Heart left ventricle (tissue), 16 donors: ENCODE data around the gene SAPCD1. TPM values are rescaled to one million over a fixed set of nuclear protein-coding genes. Genes with fewer than 3 reads are reported as not detected.

Experiments used
- ATAC-seq, 4 donors: fragments of 200-7000 bp; cut with Tn5 transposase; one replicate each; pipeline ENCODE4 v1.9.1; 2020 to 2022; ENCODE audit warnings: moderate library complexity in 4 of 4, mild to moderate bottlenecking in 3 of 4, moderate number of reproducible peaks in 1 of 4
- DNase-seq, 5 donors: peaks; one replicate each; pipeline ENCODE4 v3.0.0-alpha.2; 2020
- H3K27ac ChIP-seq, 12 donors: fragments of 200-600 bp; sonication (generic) in 4 of 12; one replicate each; pipeline versions ENCODE4 v1.5.0 to v1.8.0; 2016 to 2022; ENCODE audit warnings: mild to moderate bottlenecking in 2 of 12
- H3K27me3 ChIP-seq, 9 donors: fragments of 200-600 bp; sonication (generic) in 2 of 9; one replicate each; pipeline versions ENCODE4 v1.5.1 to v1.8.0; 2016 to 2022; ENCODE audit warnings: mild to moderate bottlenecking in 3 of 9
- H3K36me3 ChIP-seq, 9 donors: fragments of 200-600 bp; sonication (generic) in 2 of 9; one replicate each; pipeline versions ENCODE4 v1.5.0 to v1.8.0; 2018 to 2022; ENCODE audit warnings: mild to moderate bottlenecking in 2 of 9
- H3K4me1 ChIP-seq, 12 donors: fragments of 200-600 bp; sonication (generic) in 4 of 12; one replicate each; pipeline versions ENCODE4 v1.5.0 to v1.8.0; 2016 to 2022; ENCODE audit warnings: mild to moderate bottlenecking in 3 of 12
- H3K4me3 ChIP-seq, 12 donors: fragments of 200-600 bp; sonication (generic) in 4 of 12; one replicate each; pipeline versions ENCODE4 v1.5.0 to v1.8.0; 2017 to 2022; ENCODE audit warnings: mild to moderate bottlenecking in 9 of 12, moderate library complexity in 4 of 12
- H3K9me3 ChIP-seq, 12 donors: fragments of 200-600 bp; sonication (generic) in 4 of 12; one replicate each; pipeline versions ENCODE4 v1.5.0 to v1.8.0; 2016 to 2022; ENCODE audit warnings: mild to moderate bottlenecking in 1 of 12
- CTCF ChIP-seq, 12 donors: fragments of 200-600 bp; sonication (generic) in 4 of 12; IDR thresholded peaks; one replicate each; pipeline versions ENCODE4 v1.5.0 to v1.8.0; 2018 to 2022; ENCODE audit warnings: antibody characterized with exemption in 12 of 12, mild to moderate bottlenecking in 5 of 12
- POLR2A ChIP-seq, 2 donors: fragments of 450-650 bp; IDR thresholded peaks; one replicate each; pipeline ENCODE4 v1.6.1; 2017; ENCODE audit warnings: antibody characterized with exemption in 2 of 2, mild to moderate bottlenecking in 2 of 2, moderate library complexity in 2 of 2
- WGBS, 4 donors: extraction: QIAGEN DNeasy Blood & Tissue Kit in 2 of 4; methylation state at CpG; one replicate each; pipeline versions ENCODE4 v1.1.5 to v1.1.7; 2013 to 2018; 5-methylcytosine and 5-hydroxymethylcytosine counted together
- intact Hi-C, 10 donors: fragments of 100-400 bp; cut with DNase I; formaldehyde crosslinking; loops; one replicate each; pipeline versions ENCODE4 v1.11.1 to v1.14.2; 2022
- polyA plus RNA-seq, 2 donors: library from polyadenylated mRNA; stranded (reverse); fragments of 200-250 nt; gene quantifications; one replicate each; pipeline ENCODE4 v1.2.3, GENCODE V29; 2013
- total RNA-seq, 9 donors: library from RNA; depleted of rRNA in 2 of 9; stranded (reverse); fragments of >200 nt in 2 of 9; fragmentation: NEBNext Ultra II Directional in 3 of 9; extraction: Animal tissue kit (Norgen Biotek cat#: 25700) in 3 of 9; gene quantifications; one replicate each; pipeline versions ENCODE4 v1.1.0 to v1.2.4, GENCODE V29; 2016 to 2023
- donor health status: ischemic (EF 13 %, LVEDD 7.1; RV severe dilation, severe dysfunction).
- donor health status: healthy with polysubstance abuse.
- donor health status: DM: no; HTN: yes; CAD: no.
- donor health status: DM: no; HTN: no; CAD: no.
- donor health status: ischemic (EF 25% LVEDD 6.9; RV normal size, moderate dysfunction).
- donor health status: ischemic (EF 25% LVEDD 5.7; RV mildly dilated, moderate dysfunction).
- donor health status: healthy.
- donor health status: DM: yes; HTN: yes; CAD: no.
- donor health status: ischemic (EF 35%, LVEDD 5.7; RV mildly dilated, moderate dysfunction).
- donor health status: nonischemic (EF 11% LVEDD 7.7; RV severe dilation, severe dysfunction).
- donor health status: DM: yes; HTN: yes; CAD: no.
- donor health status: PGD.
- donor health status: ischemic (EF 29% LVEDD 5.4; RV normal size, mild dysfunction).
- donor health status: nonischemic (EF 23%, LVEDD 6.1; RV moderate dilation, normal function).

Gene SAPCD1
- total and polyA plus RNA-seq, 11 donors, result 0.35 to 1.5 (median 0.73) TPM; not detected in 6

GRCh38 chr6:31778999-31779885, 16.8 kb downstream of the SAPCD1 start:
- H3K9me3 ChIP-seq, result no peaks in the 10 kb centered on the region
- TF ChIP-seq POLR2A (IDR thresholded peaks at IDR 0.05) (no peak), CTCF (IDR thresholded peaks at IDR 0.05) (no peak)
- H3K27me3 ChIP-seq, result no peaks in the 10 kb centered on the region
- no peak for DNase-seq
- 92 to 94% (median 94%) methylated on average over 20 to 43 of the region's 43 CpGs for WGBS, 4 donors
- peaks cover 0 to 20% (median 12%) of the 10 kb centered on the region in 12 donors for H3K4me1 ChIP-seq
- peaks cover 0 to 63% (median 55%) of the 10 kb centered on the region in 9 donors for H3K36me3 ChIP-seq
- H3K4me3 ChIP-seq, result no peak overlapping the region
- H3K27ac ChIP-seq, result no peak overlapping the region
- intact Hi-C loops, result loop anchor here in 3 of 10 donors (5.0 to 10.0 kb wide), 3 partner anchors 37 to 97 kb away; partner anchors contain the start of genes LY6G5C (in 1 of the 3) and MSH5 (in 1 of the 3)
- ATAC-seq, result no peak

GRCh38 chr6:31779908-31780307, 17.5 kb downstream of the SAPCD1 start:
- H3K36me3 ChIP-seq, result peaks cover 0 to 70% (median 62%) of the 10 kb centered on the region in 9 donors

GRCh38 chr6:31780507-31781243, 18.2 kb downstream of the SAPCD1 start:
- DNase-seq (no peak), ATAC-seq (no peak)
- no peak overlapping the region for H3K27ac ChIP-seq
- H3K4me1 ChIP-seq, result peaks cover 0 to 20% (median 12%) of the 10 kb centered on the region in 12 donors
- 88 to 93% (median 91%) methylated on average over 15 to 20 of the region's 20 CpGs for WGBS, 4 donors
- intact Hi-C loops, result no loop called here
- H3K4me3 ChIP-seq, result no peak overlapping the region
- H3K36me3 ChIP-seq, result peaks cover 0 to 77% (median 69%) of the 10 kb centered on the region in 9 donors
- TF ChIP-seq POLR2A (IDR thresholded peaks at IDR 0.05), result no peak
- TF ChIP-seq CTCF (IDR thresholded peaks at IDR 0.05), result no peak
- no peaks in the 10 kb centered on the region for H3K9me3 ChIP-seq
- H3K27me3 ChIP-seq, result no peaks in the 10 kb centered on the region

More at GRCh38 chr6:31779908-31780307, 17.5 kb downstream of the SAPCD1 start:
- TF ChIP-seq CTCF (IDR thresholded peaks at IDR 0.05) (no peak), POLR2A (IDR thresholded peaks at IDR 0.05) (no peak)
- Histone ChIP-seq H3K27me3 (no peaks in the 10 kb centered on the region), H3K27ac (no peak overlapping the region), H3K4me3 (no peak overlapping the region), H3K4me1 (peaks cover 0 to 20% (median 12%) of the 10 kb centered on the region in 12 donors), H3K9me3 (no peaks in the 10 kb centered on the region)
- 93 to 97% (median 94%) methylated on average over 9 to 10 of the region's 10 CpGs for WGBS, 4 donors
- DNase-seq, result no peak
- ATAC-seq, result no peak
- intact Hi-C loops, result loop anchor here in 3 of 10 donors (5.0 to 10.0 kb wide), 3 partner anchors 38 to 98 kb away; partner anchors contain the start of genes LY6G5C (in 1 of the 3) and MSH5 (in 1 of the 3)
